Uterus (tissue), 4 donors: ENCODE results near the gene NHLH2. TPM values are rescaled to one million over a fixed set of nuclear protein-coding genes. Genes with fewer than 3 reads are reported as not detected.

Experiments
- DNase-seq, 2 donors: peaks; one replicate each; pipeline ENCODE4 v3.0.0-alpha.2; 2019 to 2020
- H3K27ac ChIP-seq, 2 donors: fragments of 200-600 bp; sonication (generic); 1 replicate in 1 of 2; 2 replicates in 1 of 2; pipeline ENCODE4 v1.5.1; 2016 to 2018
- H3K27me3 ChIP-seq, 2 donors: fragments of 200-600 bp; sonication (generic); one replicate each; pipeline ENCODE4 v1.5.1; 2018 to 2019; ENCODE audit warnings: control low read depth in 1 of 2
- H3K36me3 ChIP-seq, 2 donors: fragments of 200-600 bp; sonication (generic); one replicate each; pipeline ENCODE4 v1.5.1; 2019; ENCODE audit warnings: control low read depth in 1 of 2
- H3K4me1 ChIP-seq, 2 donors: fragments of 200-600 bp; sonication (generic); one replicate each; pipeline ENCODE4 v1.5.1; 2018 to 2019; ENCODE audit warnings: control low read depth in 1 of 2
- H3K4me3 ChIP-seq, 2 donors: fragments of 200-600 bp; sonication (generic); 1 replicate in 1 of 2; 2 replicates in 1 of 2; pipeline ENCODE4 v1.5.1; 2018 to 2019; ENCODE audit warnings: mild to moderate bottlenecking in 1 of 2
- H3K9me3 ChIP-seq, 2 donors: fragments of 200-600 bp; sonication (generic); one replicate each; pipeline ENCODE4 v1.5.1; 2019; ENCODE audit warnings: control low read depth in 1 of 2
- CTCF ChIP-seq, 4 experiments: fragments of 200-600 bp in 2 of 4; fragments of 450-650 bp in 2 of 4; sonication (generic) in 2 of 4; IDR thresholded peaks; one replicate each; pipeline ENCODE4 v1.5.1; 2016 to 2019; ENCODE audit warnings: antibody characterized with exemption in 4 of 4, mild to moderate bottlenecking in 2 of 4, moderate library complexity in 1 of 4
- POLR2A ChIP-seq, 2 donors: fragments of 450-650 bp; IDR thresholded peaks; one replicate each; pipeline ENCODE4 v1.6.1; 2016; ENCODE audit warnings: antibody characterized with exemption in 2 of 2, mild to moderate bottlenecking in 1 of 2, moderate library complexity in 1 of 2
- intact Hi-C: fragments of 100-400 bp; cut with DNase I; formaldehyde crosslinking; loops from one replicate; pipeline ENCODE4 v1.15.1; 2023; ENCODE audit warnings: low total_unique reads
- total RNA-seq, 4 donors: library from RNA; depleted of rRNA in 3 of 4; stranded (reverse); fragments of >200 nt in 3 of 4; gene quantifications; one replicate each; pipeline versions ENCODE4 v1.1.0 to v1.2.4, GENCODE V29; 2014 to 2023
- donor health status: DM: yes; HTN: yes; CAD: no.

The NHLH2 gene
- total RNA-seq, 4 donors from 2014 or later: not detected

GRCh38 chr1:115796036-115796435 lies 44.9 kb downstream of the NHLH2 start:
- H3K27ac ChIP-seq: no peak overlapping the region
- intact Hi-C loops: no loop called here
- no peak overlapping the region for H3K4me3 ChIP-seq
- no peaks in the 10 kb centered on the region for H3K27me3 ChIP-seq
- no peaks in the 10 kb centered on the region for H3K4me1 ChIP-seq
- no peaks in the 10 kb centered on the region for H3K36me3 ChIP-seq
- no peak for TF ChIP-seq CTCF (IDR thresholded peaks at IDR 0.05)
- no peak for TF ChIP-seq POLR2A (IDR thresholded peaks at IDR 0.05)
- no peaks in the 10 kb centered on the region for H3K9me3 ChIP-seq
- DNase-seq: no peak

- Histone ChIP-seq H3K27me3 (no peaks in the 10 kb centered on the region), H3K4me3 (no peak overlapping the region), H3K4me1 (no peaks in the 10 kb centered on the region), H3K9me3 (no peaks in the 10 kb centered on the region), H3K27ac (no peak overlapping the region), H3K36me3 (no peaks in the 10 kb centered on the region)
- intact Hi-C loops: no loop called here
- TF ChIP-seq POLR2A (IDR thresholded peaks at IDR 0.05): no peak
- no peak for TF ChIP-seq CTCF (IDR thresholded peaks at IDR 0.05)
- DNase-seq: no peak
Measured at GRCh38 chr1:115794976-115795639, 45.8 kb downstream of the NHLH2 start.

GRCh38 chr1:115793162-115793561 lies 47.8 kb downstream of the NHLH2 start:
- Histone ChIP-seq H3K27ac (no peak overlapping the region), H3K27me3 (no peaks in the 10 kb centered on the region), H3K36me3 (no peaks in the 10 kb centered on the region), H3K4me3 (no peak overlapping the region), H3K9me3 (no peaks in the 10 kb centered on the region), H3K4me1 (no peaks in the 10 kb centered on the region)
- TF ChIP-seq POLR2A (IDR thresholded peaks at IDR 0.05): no peak
- no peak for TF ChIP-seq CTCF (IDR thresholded peaks at IDR 0.05)
- intact Hi-C loops: no loop called here
- DNase-seq: no peak

GRCh38 chr1:115791816-115792215 lies 49.1 kb downstream of the NHLH2 start:
- H3K4me1 ChIP-seq: no peaks in the 10 kb centered on the region
- TF ChIP-seq CTCF (IDR thresholded peaks at IDR 0.05): no peak
- no peak for TF ChIP-seq POLR2A (IDR thresholded peaks at IDR 0.05)
- no peaks in the 10 kb centered on the region for H3K27me3 ChIP-seq
- no peaks in the 10 kb centered on the region for H3K36me3 ChIP-seq
- intact Hi-C loops: no loop called here
- H3K9me3 ChIP-seq: no peaks in the 10 kb centered on the region
- H3K27ac ChIP-seq: no peak overlapping the region
- DNase-seq: no peak
- H3K4me3 ChIP-seq: no peak overlapping the region

- no peak overlapping the region for H3K4me3 ChIP-seq
- H3K9me3 ChIP-seq: no peaks in the 10 kb centered on the region
- intact Hi-C loops: no loop called here
- DNase-seq: no peak
- H3K27me3 ChIP-seq: no peaks in the 10 kb centered on the region
- TF ChIP-seq POLR2A (IDR thresholded peaks at IDR 0.05): no peak
- no peak for TF ChIP-seq CTCF (IDR thresholded peaks at IDR 0.05)
- H3K27ac ChIP-seq: no peak overlapping the region
- no peaks in the 10 kb centered on the region for H3K4me1 ChIP-seq
- no peaks in the 10 kb centered on the region for H3K36me3 ChIP-seq
Measured at GRCh38 chr1:115790846-115791245, 50.1 kb downstream of the NHLH2 start.
